DMS53 treated with DMSO at 0.1 percent for 48 hours (cell line): ENCODE results near the gene MARK3.

ENCODE experiments used
- DNase-seq: peaks from one replicate; lab custom pipeline; 2025; ENCODE audit not compliant: unreplicated experiment; lab: John Stamatoyannopoulos, UW

The MARK3 gene

GRCh38 chr14:103535081-103535890 is 150.1 kb downstream of the MARK3 start:
- no peak for DNase-seq

GRCh38 chr14:103535891-103536565 is 150.8 kb downstream of the MARK3 start:
- DNase-seq, result no peak

GRCh38 chr14:103536693-103537092 is 151.5 kb downstream of the MARK3 start:
- no peak for DNase-seq

- DNase-seq, result no peak
These were observed 152.2 kb downstream of the MARK3 start for GRCh38 chr14:103537175-103537990.

- DNase-seq, result no peak
These were observed 153.3 kb downstream of the MARK3 start for GRCh38 chr14:103538291-103539055.

GRCh38 chr14:103539056-103539825 is 154.0 kb downstream of the MARK3 start:
- no peak for DNase-seq

GRCh38 chr14:103540821-103541708 is 155.8 kb downstream of the MARK3 start:
- DNase-seq, result no peak

GRCh38 chr14:103541709-103542604 is 156.7 kb downstream of the MARK3 start:
- no peak for DNase-seq

GRCh38 chr14:103542605-103543088 is 157.4 kb downstream of the MARK3 start:
- DNase-seq, result peak; percentile 27

- DNase-seq, result no peak
These were observed 157.9 kb downstream of the MARK3 start for GRCh38 chr14:103543140-103543539.

- no peak for DNase-seq
These were observed 158.6 kb downstream of the MARK3 start for GRCh38 chr14:103543721-103544387.

- DNase-seq, result no peak
These were observed 159.4 kb downstream of the MARK3 start for GRCh38 chr14:103544388-103545218.

GRCh38 chr14:103545219-103545914 is 160.2 kb downstream of the MARK3 start:
- no peak for DNase-seq

- DNase-seq, result no peak
These were observed 160.9 kb downstream of the MARK3 start for GRCh38 chr14:103545915-103546651.
